GM10248 (cell line): ENCODE measurements around the gene HSPA1L.

Experiments used
- CTCF ChIA-PET: fragments of 300-600 bp; sonication (Branson Sonifier 250); formaldehyde crosslinking; extraction: SDS; loops from one replicate; lab custom pipeline; 2021; ENCODE audit warnings: antibody characterized with exemption; lab: Yijun Ruan, JAX
- POLR2A ChIA-PET: fragments of 350-650 bp; sonication (Branson Sonifier 250); formaldehyde crosslinking; extraction: SDS; loops from one replicate; lab custom pipeline; 2020; ENCODE audit warnings: antibody characterized with exemption; lab: Yijun Ruan, JAX
- DNase-seq: peaks from one replicate; pipeline ENCODE4 v3.0.0; 2012; ENCODE audit errors: extremely low spot score
- CTCF ChIP-seq: IDR thresholded peaks from 2 replicates; pipeline ENCODE4 v1.5.1; 2012; ENCODE audit warnings: mild to moderate bottlenecking, low read depth; ENCODE audit errors: extremely low read depth, missing control alignments, control extremely low read depth

The HSPA1L gene

GRCh38 chr6:31764198-31764597 is 50.9 kb downstream of the HSPA1L start:
- no peak for DNase-seq
- TF ChIP-seq CTCF: no peak
- ChIA-PET CTCF (no interaction called here), POLR2A (no interaction called here)

GRCh38 chr6:31763619-31763940 is 51.5 kb downstream of the HSPA1L start:
- DNase-seq: no peak
- POLR2A ChIA-PET: no interaction called here
- no peak for TF ChIP-seq CTCF

GRCh38 chr6:31762878-31763618 is 52.0 kb downstream of the HSPA1L start:
- no peak for TF ChIP-seq CTCF
- POLR2A ChIA-PET: no interaction called here
- CTCF ChIA-PET: no interaction called here
- no peak for DNase-seq

More at GRCh38 chr6:31763619-31763940, 51.5 kb downstream of the HSPA1L start:
- CTCF ChIA-PET: no interaction called here

GRCh38 chr6:31762356-31762755 is 52.7 kb downstream of the HSPA1L start, which contains the start of gene SAPCD1:
TSS of gene SAPCD1 (plus strand) at chr6:31762656. CDS start at chr6:31763055, 399 bp downstream.
- ChIA-PET POLR2A (no interaction called here), CTCF (no interaction called here)
- no peak for DNase-seq
- no peak for TF ChIP-seq CTCF

- DNase-seq: no peak
- ChIA-PET POLR2A (no interaction called here), CTCF (interaction anchor here (4.3 kb wide), 1 partner anchor 9 kb away, joined by 30 read pairs; no protein-coding TSS in a partner anchor)
- TF ChIP-seq CTCF: no peak
Measured at GRCh38 chr6:31761343-31761742, 53.7 kb downstream of the HSPA1L start.

GRCh38 chr6:31760790-31761189 is 54.3 kb downstream of the HSPA1L start:
- POLR2A ChIA-PET: no interaction called here
- CTCF ChIA-PET: interaction anchor here (4.3 kb wide), 1 partner anchor 9 kb away, joined by 30 read pairs; no protein-coding TSS in a partner anchor
- TF ChIP-seq CTCF: no peak

More at GRCh38 chr6:31760790-31761189, 54.3 kb downstream of the HSPA1L start:
- no peak for DNase-seq
